Activated CD4-positive, alpha-beta T cell treated with anti-CD3 and anti-CD28 coated beads for 4 hours (primary cell): ENCODE measurements around the gene CDH2.

Source experiments
- DNase-seq, 2 donors: peaks; one replicate each; pipeline ENCODE4 v3.0.0-alpha.2; 2020

Gene CDH2

DNA sequence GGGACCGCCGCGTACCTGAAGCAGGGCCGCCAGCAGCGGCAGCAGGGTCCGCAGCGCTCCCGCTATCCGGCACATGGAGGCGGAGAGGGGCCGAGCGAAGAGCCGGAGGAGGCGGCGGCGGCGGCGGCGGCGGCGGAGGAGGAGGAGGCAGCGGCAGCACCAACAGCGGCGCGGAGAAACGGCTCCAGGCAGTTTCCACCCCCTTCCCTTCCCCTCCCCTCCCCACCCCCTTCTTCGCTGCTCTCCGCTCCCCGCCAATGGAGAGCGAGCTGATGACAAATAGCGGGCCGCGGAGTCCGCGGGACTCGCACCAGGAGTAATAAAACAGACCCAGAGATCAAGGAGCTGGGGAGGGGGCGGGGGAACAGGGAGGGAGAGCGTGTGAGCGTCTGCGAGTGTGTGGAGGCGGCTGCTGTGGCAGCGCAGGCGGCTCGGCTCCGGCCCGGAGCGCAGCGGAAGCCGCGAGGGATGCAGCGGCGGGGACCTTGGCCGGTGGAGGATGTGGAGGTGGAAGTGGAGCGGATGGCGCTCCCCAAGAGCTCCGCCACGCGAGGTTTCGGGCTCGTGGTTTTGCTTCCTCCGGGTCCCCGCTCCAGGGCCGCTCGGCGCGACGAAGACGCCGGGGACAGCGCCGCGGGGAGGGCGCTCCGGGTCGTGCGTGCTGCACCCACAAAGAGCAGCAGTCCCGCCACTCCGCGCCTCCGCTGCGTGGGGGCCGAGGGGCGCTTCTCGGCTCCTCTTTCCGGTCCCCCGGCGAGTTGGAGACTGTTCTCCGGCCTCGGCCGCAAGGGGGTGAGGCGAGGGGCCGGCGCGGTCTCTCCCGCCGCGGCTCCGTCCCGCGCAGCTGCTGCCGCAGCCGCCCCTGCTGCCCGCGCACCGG is at the start of gene CDH2:
CDH2 (minus strand) TSS at position 183 of the 880 bp plus-strand sequence; CDS start at position 75, 108 bp downstream.
- no peak for DNase-seq

DNA sequence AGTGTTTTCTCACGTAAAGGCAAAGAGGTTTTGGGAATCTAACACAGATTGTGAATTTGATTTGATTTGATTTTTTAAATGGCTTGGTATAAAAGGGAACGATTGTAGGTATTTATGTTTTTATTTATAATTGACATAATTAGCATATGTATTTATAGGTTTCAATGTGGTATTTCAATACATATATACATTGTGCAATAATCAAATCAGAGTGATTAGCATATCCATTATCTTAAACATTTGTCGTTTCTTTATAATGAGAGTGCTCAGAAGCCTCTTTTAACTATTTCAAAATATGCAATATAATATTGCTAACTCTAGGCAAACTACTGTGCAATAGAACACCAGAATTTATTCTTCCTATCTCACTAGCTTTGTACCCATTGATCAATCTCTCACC is 35.1 kb upstream of the CDH2 start:
- DNase-seq = no peak

DNA sequence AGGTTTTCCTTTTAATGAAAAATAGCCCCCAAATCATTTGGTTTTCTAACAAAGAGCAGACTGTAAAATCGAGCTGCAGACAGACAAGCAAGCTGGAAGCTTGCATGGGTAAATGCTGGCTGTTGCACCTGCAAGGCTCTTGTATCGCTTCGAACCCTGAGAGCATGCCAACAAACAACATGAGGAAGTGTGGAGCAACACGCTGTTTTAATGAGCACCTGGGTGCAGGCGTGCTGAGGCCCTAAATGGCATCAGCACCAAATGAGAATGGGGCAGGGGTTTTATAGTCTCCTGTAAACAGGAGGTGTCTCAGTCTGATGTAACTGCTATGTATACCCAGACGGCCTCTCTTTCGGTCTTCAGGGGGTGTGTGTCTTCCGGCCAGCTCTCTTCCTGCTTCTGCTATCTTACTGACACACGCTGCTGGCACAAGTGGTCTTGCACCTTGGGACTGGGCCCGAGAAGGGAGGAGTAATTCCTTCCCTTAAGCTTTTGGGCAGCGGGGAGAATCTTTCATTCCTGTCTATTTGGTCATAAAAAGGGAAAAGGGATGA is 31.9 kb upstream of the CDH2 start:
- DNase-seq = no peak

DNA sequence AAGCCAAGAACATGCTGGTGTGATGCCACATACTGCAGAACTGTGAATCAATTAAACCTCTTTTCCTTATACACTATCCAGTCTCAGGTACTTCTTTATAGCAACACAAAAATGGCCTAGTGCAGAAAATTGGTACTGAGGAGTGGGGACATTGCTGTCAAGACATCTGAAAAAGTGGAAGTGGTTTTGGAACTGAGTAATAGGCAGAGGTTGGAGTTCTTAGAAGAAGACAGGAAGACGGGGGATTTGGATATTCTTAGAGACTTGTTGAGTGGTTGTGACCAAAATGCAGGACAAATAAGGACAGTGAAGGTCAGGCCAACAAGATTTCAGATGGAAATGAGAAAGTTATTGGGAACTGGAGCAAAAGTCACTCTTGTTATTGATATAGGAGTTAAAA is 31.3 kb upstream of the CDH2 start:
- no peak for DNase-seq

DNA sequence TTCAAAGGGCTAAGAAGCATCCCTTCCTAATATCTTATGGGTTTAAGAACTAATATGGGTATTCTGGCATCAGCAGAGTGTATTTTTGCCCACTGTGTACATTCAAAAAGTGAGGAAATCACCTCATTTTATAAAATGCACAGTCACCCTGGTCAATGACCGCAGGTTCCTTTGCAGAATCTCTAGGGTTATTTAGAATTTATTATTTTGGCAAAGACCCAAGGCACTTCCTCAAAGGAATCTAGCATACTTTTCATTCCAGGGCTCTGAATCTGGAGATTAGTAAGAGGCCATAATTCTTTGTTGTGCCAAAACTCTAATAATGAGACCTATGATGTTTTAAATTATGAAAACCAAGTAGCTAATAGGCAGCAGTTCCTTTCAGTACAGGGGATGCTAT is 27.2 kb upstream of the CDH2 start:
- no peak for DNase-seq

DNA sequence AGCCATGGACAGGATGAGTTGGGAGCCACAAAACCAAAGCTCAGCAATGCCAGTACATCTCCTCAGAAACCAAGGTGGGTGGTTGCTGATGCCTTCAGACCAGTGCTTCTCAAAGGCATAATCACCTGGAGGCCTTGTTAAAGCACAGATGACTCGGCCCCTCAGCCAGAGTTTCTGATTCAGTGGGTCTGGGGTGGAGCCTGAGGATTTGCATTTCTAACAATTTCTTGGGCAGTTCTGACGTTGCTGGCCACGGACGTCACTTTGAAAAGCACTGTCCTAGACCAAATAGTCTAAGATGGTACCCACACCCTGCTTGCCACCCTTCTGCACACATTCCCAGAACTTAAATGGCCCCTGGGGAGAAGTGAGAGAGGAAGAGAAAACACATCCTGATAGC is 24.1 kb upstream of the CDH2 start:
- no peak for DNase-seq

DNA sequence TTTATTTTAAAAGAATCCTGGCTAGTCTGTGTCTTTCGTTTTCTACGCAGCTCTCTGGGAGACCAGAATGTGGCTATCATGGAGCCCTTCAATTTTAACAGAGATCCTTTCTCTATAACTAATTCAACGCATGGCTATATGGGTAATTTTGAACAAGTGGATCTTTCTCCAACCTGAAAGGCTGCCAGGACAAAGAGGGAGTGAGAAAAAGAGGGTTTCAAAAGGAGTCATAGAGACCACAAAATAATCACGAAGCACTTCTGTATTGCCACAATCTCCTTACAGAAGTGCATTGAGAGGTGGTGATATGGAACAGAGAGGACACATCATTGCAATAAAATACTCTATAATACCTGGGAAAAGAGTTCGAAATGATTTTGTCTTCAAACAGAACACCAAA is 21.7 kb upstream of the CDH2 start:
- DNase-seq = no peak

DNA sequence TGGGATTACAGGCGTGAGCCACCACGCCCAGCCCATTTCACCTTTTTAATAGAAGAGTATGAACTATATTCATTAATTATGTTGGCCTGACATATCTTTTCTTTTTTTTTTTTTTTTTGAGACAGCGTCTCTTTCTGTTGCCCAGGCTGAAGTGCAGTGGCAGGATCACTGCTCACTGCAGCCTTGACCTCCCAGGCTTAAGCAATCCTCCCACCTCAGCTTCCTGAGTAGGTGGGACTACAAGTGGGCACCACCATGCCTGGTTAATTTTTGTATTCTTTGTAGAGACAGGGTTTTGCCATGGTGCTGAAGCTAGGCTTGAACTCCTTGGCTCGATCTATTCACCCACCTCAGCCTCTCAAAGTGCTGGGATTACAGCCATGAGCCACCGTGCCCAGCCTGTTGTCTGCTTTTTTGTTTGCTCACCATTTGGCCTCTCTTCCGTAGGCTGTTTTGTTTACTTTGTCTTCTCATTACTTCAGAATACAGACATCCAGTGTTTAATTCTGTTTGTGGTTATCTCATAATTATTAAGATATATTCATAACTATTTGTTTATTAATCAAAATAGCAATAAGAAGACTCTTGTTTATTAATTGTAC is 16.3 kb upstream of the CDH2 start:
- no peak for DNase-seq

DNA sequence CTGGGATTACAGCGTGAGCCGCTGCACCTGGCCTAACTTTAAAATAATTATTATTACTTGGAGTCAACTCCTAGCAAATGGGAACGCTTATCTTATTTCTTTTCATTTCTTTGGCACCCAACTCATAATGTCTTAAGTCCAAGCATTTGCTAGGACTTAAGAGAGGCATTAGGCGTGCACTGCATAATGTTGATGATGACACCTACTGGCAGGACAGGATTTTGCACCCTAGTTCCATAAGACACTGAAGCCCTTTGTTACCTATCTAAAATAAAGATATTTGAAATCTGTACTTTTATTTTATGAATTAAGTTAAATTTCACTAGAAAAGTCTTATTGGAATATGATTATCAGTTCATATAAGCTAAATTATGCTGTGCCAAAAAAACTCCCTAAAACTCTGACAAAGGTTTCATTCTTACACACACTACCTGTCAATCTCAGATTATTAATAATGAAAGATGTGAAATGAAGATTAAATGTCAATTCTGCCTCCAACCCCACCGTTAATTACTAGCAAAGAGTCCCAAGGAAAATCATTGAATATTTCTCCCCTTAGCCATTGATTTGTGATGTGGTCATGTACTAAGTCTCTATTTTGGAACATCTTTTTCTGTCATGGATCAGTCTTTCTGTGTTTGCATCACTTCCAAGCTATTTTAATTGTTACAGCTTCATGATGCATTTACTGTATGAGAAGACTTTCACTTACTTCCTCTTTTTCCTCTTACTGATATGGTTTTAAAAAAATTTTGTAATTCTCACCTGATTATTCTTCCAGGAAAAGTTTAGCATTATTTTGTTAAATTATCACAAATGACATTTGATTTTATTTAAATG is 12.7 kb upstream of the CDH2 start:
- DNase-seq = no peak

DNA sequence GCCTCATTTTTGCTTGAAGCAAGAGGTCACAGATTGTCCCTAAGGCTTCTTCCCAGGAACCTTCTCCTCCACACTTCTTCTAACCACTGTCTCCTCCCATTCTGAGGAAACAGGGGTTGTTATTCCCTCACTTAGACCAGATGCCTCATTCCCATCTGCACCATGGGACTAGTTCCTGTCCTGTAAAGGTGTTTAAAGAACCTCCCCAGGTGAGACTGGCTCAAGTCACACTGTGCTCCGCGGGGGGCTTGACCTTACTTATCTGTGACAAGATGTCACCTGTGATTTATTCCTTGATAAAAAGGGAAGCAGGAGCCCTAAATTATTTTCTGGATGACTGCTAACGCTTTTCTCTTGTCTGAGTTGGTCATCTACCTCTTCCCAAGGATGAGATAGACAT is 8.2 kb upstream of the CDH2 start:
- no peak for DNase-seq

DNA sequence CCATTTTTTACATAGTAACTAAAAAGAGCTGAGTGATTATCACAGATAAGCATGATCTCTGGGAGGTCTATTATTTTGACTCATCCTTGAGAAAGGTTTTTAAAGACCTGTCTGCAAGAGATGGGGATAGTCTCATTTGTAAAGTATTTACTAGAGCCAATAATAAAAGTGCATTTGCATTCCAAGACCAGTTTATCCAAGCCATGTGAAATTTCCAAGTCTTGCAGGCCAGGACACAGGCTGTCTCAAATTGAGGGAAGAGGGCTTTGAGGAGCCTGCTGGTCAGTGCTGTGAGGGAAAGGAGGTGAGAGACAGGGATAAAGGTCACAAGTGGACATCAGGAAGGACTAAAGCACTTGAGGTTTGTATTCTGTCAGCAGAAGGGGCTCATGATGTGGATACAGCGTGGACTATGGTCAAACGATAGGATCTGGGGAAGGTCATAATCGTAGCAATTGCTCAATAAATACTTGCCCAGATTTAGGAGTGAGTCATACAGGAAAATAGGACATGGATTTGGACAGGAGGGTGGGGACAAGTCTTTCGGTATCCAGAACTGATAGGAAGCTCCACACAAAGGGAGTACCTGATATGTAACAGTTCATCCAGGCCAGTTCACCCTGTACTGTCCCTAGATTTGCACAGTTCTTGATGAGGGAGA is 6.6 kb upstream of the CDH2 start:
- DNase-seq = no peak

DNA sequence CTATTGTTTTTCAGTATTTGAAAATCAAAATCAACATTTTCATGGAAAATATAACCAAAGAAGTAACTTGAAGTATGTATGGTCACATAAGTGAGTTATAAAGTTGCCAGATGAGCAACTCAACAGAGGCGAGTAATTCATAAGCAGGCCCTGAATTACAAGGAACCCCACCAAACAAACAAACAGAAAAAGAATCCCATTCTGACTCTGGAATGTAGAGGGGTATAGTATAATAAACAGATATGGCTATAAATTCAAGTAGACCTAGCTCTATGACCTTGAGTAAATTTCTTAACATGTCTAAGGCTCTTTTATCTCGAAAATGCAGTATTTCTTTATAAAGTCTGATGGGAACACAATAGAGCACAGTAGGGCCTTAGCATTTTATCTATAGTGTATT is 4.7 kb upstream of the CDH2 start:
- no peak for DNase-seq

DNA sequence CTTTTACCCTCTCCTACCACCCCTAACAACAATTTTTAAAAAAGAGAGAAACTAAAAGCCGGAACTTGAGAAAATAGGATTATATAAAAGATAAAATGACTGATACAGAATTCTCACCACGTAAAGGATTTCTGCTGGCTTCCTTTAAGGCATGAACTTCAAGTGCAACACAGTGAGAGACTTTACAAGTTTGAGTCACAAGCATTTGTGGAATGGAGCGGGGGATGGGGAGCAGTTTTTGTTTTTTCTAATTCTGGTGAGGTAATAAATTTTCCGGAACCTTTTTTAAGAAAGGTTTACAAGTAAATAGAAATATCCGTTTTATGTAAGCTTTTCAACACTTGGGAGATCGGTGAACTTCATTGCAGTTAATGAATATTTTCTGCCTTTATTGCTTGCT is 1.8 kb upstream of the CDH2 start:
- DNase-seq = no peak

DNA sequence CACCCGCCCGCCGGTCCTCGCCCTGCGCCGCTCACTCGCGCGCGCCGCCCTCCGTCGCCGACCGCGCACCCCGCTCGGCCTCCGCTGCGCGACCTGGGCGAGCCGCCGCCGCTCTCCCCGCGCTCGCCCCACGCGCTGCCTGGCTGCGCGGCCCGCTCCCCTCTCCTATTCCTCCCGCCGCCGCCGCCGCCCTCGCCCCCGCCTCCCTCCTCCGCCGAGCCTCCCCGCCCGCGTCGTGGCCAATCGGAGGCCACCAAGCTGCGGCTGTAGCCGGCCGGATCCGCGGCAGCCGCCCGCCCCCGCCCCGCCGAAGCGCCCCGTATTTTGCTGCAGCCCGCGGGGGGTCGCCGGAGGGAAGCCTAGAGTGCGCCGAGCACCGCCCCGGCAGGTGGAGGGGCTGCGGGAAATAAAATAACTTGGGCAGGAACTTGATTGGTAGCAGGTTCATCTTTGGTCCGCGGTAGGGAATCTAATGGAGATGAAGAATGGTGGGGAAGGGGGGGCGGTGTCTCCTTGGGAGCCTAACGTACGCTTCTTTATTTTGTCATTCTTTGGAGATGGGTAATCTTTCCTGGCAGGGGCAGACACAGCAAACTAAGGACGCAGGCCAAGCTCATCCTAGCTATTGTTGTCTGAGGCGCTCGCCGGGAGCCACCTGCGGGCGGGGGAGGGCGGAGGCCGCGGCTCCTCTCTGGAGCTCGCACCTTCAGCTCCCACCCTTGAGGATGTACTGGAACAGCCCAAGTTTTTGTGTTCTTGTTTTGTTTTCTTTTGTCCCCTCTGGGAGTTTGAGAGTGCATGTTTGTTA is 1.1 kb upstream of the CDH2 start:
- no peak for DNase-seq

DNA sequence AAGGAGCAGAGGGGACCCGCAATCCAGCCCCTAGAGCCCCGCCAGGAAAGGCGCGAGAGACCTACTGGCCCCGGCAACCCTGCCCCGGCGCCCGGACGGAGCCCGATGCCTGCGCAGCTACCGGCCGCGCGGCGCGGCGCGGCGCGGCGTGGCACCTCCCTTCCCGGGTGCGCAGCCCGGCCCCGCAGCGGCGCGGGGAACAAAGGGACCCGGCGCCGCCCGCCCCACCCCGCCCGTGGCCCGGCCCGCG is 307 bp downstream of the CDH2 start:
- DNase-seq = no peak

DNA sequence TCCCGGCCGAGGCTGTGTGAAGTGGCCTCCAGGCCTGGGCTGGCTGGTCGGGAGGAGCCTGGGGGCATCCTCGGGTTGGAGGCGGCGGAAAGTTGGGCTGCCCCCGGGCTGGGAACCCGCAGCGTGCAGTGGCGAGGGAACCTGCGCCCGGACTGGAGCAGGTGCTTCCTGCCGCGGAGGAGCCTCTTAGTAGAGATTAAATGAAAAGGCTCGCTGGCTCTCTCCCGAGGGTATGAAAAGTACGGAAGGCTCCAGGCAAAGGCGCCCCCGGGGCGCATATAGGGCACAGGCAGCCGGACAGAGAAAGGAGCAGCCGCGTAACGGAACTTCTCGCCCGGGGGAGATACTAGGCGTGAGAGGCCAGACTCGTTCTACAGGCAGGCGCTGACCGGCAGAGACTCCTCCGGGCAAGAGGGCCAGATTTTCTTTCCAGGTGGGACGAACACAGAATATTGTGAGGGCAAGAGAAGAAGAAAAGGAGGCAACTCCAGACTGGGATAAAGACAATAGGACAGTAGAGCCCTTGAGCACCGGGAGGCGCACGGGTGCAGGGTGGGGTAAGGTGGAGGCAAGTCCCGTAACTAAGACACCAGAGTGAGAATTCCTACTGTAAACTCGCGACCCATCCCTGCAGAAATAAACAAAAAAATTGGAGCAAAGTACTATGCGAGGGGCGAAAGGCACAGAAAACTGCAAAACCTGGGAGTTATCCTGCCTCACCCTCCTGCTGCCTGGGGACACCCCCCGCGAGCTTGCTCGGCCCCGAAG is 816 bp downstream of the CDH2 start:
- DNase-seq = no peak

DNA sequence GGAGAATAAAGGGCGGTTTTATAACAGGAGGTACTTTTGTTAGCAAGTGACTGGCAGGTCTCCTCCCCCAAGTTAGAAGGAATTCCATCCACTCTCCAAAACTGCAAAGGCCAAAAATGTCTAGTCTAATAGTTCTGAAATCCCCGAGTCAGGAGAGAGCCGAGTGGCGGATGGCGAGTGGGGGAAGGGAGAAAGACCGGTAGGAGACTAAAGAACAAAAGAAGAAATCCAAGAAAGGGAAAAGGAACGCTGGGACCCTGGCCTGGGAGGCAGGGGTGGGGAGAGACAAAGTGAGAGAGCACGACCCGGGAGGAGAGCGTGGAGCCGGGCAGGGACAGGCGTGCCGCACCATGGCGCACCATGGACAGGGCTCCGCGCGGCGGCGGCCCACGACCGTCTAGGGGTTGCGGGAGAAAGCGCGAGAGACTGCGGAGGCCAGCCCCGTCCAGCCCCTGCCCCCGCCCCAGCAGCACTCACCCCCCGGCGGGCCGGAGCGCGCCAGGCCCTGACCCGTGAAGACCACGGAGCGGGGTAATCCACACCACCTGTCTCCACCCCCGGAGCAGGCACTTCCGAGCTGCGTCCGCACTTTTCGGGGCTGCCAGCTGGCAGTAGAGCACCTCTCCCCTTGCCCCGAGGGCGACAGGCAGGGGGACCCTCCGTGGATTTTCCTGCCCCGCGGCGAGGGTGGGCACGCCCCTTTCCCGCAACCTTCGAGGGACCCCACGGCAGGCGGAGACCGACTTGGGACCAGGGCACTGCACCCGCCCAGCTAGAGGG is 1.6 kb downstream of the CDH2 start:
- DNase-seq = no peak

DNA sequence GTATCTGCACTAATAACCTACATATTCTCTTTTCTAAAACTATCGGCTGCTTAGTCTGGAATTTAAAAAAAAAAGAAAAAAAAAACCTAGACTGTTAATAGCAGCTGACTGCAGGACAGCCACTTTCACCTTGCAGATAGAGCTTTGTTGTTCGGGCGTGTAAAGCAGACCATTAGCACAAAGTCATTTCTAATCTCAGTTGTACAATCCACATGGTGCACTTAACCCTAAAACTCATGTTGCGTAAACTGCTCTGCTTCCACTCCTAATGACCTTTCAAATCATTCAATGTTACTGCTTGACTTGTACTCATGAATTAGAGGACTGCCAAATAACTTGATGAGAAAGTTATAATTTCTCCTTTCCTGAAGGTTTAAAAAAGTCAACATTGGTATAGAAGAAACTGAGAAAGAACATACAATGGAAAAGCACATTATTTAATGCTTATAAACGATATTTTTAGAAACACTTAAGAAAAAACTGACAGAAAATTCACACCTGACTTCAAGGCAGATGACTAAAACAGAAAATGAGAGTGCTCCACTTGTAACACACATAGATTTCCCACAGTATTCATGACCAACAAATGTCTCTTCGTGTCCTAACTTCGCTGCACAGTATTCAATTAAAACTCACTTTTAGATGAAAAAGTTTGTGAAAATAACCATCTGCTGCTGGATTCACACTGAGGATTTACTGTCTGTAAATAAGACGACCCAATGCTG is 2.6 kb downstream of the CDH2 start:
- no peak for DNase-seq

DNA sequence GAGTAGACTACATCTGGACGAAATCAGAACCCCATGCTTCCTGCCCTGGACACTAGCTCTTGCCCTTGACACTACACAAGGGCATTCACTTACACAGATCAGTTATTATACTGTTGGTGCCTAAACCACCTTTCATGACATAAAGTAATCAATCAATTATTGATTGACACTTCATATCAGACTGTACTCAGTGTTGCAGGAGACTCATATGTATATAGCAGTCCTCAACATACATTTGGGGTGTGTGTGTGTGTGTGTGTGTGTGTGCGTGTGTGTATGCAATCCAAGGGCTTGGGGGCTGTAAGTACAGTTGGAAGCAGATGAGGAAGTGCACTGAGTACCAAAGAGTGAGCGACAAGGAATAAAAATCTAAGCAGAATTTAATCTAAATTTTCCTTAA is 5.1 kb downstream of the CDH2 start:
- no peak for DNase-seq

DNA sequence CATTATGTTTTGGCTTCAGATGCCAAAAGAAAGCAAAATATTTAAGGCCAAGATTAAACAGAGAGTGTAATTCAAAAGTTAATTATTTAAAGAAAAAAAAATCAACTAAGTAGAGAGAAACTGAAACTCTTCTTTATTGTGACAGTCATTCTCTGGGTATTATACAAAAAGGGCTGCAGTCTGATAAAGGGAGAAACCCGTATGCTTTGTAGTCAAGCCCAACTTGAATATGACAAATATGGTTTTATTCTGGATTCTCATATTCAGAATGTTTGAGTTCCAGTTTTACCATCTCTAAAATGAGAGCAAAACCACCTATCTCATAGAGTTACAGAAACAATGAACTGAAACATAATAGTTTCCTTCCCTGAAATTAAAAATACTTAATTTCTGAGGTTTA is 8.2 kb downstream of the CDH2 start:
- no peak for DNase-seq
